Upper lobe of left lung (tissue), 4 donors: Measurements from ENCODE around the gene C22orf31.

Experiments used
- POLR2A ChIP-seq, 4 donors: fragments of 450-650 bp; IDR thresholded peaks; one replicate each; pipeline ENCODE4 v1.5.1; 2016 to 2017; ENCODE audit warnings: antibody characterized with exemption in 4 of 4, mild to moderate bottlenecking in 2 of 4
- POLR2AphosphoS5 ChIP-seq, 2 donors: sonication (generic); formaldehyde crosslinking; IDR thresholded peaks; one replicate each; pipeline ENCODE4 v1.5.1; 2017; ENCODE audit warnings: antibody characterized with exemption in 2 of 2
- TF ChIP-seq, protein P1 (sequence below), 6 experiments: fragments of 450-650 bp in 4 of 6; fragments of 200-600 bp in 2 of 6; sonication (generic) in 2 of 6; IDR thresholded peaks; one replicate each; pipeline ENCODE4 v1.5.1; 2016 to 2019; ENCODE audit warnings: antibody characterized with exemption in 6 of 6

DNA sequence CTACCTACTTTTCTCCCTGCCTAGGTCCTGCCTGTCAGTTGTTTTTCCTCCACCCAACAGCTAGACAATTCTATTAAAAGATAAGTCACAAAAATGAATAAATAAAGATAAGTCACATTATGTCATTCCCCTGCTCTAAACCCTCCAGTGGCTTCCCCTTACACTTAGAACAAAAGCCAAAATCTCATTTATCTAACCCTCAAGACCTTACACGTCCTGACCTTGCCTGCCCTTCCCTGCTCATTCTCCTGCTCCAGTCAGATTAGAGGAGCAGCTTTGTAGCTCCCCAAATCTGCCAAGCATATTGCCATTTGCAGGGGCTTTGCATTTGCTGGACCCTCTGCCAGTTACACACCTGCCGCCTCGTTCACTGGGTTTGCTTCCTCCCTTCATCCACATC lies 27.9 kb upstream of the C22orf31 start:
- TF ChIP-seq, protein P1, sequence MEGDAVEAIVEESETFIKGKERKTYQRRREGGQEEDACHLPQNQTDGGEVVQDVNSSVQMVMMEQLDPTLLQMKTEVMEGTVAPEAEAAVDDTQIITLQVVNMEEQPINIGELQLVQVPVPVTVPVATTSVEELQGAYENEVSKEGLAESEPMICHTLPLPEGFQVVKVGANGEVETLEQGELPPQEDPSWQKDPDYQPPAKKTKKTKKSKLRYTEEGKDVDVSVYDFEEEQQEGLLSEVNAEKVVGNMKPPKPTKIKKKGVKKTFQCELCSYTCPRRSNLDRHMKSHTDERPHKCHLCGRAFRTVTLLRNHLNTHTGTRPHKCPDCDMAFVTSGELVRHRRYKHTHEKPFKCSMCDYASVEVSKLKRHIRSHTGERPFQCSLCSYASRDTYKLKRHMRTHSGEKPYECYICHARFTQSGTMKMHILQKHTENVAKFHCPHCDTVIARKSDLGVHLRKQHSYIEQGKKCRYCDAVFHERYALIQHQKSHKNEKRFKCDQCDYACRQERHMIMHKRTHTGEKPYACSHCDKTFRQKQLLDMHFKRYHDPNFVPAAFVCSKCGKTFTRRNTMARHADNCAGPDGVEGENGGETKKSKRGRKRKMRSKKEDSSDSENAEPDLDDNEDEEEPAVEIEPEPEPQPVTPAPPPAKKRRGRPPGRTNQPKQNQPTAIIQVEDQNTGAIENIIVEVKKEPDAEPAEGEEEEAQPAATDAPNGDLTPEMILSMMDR (IDR thresholded peaks at IDR 0.05): no peak
- TF ChIP-seq POLR2A (IDR thresholded peaks at IDR 0.05) (no peak), POLR2AphosphoS5 (IDR thresholded peaks at IDR 0.05) (no peak)
